LNCaP clone FGC (cell line): Measurements from ENCODE around the gene DDC.

Source experiments
- DNase-seq: peaks from one replicate; pipeline ENCODE4 v3.0.0-alpha.2; 2011; ENCODE audit warnings: low read depth
- H3K4me3 ChIP-seq: 2 replicates; pipeline ENCODE4 v1.5.1; 2011; ENCODE audit warnings: mild to moderate bottlenecking, low read depth, low read length, control low read depth
- CTCF ChIP-seq: IDR thresholded peaks from 2 replicates; pipeline ENCODE4 v1.5.1; 2012; ENCODE audit warnings: mild to moderate bottlenecking; ENCODE audit not compliant: control insufficient read depth, insufficient read depth; ENCODE audit errors: extremely low read depth

The DDC gene

GRCh38 chr7:50497068-50497642 lies 68.0 kb downstream of the DDC start:
- DNase-seq: no peak
- no peak overlapping the region for H3K4me3 ChIP-seq
- TF ChIP-seq CTCF: no peak

GRCh38 chr7:50496569-50496968 lies 68.6 kb downstream of the DDC start:
- no peak overlapping the region for H3K4me3 ChIP-seq
- no peak for DNase-seq
- TF ChIP-seq CTCF: no peak

DNA sequence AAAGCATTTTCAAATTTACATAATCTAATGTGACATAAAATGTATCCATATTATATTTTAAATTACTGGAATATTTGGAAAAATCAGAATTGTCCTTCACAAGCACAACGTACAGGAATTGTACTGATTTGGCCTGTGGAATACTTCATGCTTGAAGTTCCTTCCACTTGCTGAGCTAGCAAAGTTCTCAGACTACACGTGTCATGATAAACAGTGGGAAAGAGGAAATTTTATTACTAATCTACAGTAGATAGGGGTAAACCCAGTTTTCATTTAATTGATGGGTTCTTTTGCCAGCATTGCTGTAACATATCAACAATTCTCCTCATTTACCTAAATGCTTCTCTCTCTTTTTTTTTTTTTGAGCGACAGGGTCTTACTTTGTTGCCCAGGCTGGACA lies 69.5 kb downstream of the DDC start:
- TF ChIP-seq CTCF: no peak
- H3K4me3 ChIP-seq: no peak overlapping the region
- DNase-seq: no peak

DNA sequence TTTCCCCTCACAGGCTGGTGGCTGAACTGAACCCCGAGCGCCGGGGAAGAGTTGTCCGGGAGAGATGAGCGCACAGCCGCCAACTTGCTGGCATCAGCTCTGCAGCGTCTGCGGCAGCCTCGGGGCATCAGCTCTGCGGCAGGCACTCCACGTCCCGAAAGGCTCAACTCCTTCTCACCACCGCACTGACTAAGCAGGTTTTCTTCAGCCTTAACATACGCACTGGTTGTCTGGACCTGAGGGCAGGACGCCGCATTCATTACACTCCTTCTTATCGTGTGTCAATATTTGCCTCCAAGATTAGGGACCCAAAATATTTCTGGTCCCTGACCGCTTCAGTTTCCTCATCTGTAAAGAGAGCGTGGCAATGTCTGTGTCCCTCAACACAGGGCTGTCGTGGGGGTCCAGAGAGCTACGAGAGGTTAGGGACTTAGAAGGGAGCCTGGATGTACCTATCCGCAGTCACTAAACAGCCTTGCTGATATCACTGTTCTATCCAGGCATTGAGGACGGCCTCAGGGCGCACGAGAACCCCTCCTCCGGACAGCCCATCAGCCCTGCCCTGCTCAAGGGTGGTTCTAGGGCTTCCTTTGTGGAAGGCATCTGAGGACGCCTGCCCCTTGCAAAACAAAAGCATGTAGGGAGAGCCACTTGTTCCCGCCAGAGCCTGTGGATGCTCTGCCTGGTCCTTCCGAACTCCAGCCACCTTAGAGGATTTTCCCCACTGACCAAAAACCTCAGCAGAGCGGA lies 72.3 kb downstream of the DDC start:
- H3K4me3 ChIP-seq: no peak overlapping the region
- no peak for DNase-seq
- TF ChIP-seq CTCF: no peak

DNA sequence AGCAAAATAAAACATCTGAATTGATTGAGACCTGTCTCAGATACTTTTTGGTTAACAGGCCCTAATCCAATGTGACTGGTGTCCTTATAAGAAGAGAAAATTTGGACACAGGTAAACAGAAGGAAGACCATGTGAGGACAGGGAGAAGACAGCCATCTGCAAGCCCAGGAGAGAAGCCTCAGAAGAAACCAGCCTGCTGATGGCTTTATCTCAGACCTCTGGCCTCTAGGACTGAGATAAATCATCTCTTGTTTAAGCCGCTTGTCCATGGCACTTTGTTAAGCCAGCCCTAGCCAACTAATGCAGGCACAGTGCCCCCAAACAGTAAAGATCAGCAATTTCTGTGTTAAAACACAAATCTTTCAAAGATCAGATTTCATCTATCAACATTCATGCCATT lies 73.3 kb downstream of the DDC start:
- no peak for TF ChIP-seq CTCF
- DNase-seq: no peak
- H3K4me3 ChIP-seq: no peak overlapping the region

GRCh38 chr7:50491209-50491608 lies 74.0 kb downstream of the DDC start:
- no peak for TF ChIP-seq CTCF
- DNase-seq: no peak
- no peak overlapping the region for H3K4me3 ChIP-seq

GRCh38 chr7:50488379-50488778 lies 76.8 kb downstream of the DDC start:
- DNase-seq: no peak
- TF ChIP-seq CTCF: no peak
- H3K4me3 ChIP-seq: no peak overlapping the region
